ENCODE results near the gene EXOC4.

Gene EXOC4

DNA sequence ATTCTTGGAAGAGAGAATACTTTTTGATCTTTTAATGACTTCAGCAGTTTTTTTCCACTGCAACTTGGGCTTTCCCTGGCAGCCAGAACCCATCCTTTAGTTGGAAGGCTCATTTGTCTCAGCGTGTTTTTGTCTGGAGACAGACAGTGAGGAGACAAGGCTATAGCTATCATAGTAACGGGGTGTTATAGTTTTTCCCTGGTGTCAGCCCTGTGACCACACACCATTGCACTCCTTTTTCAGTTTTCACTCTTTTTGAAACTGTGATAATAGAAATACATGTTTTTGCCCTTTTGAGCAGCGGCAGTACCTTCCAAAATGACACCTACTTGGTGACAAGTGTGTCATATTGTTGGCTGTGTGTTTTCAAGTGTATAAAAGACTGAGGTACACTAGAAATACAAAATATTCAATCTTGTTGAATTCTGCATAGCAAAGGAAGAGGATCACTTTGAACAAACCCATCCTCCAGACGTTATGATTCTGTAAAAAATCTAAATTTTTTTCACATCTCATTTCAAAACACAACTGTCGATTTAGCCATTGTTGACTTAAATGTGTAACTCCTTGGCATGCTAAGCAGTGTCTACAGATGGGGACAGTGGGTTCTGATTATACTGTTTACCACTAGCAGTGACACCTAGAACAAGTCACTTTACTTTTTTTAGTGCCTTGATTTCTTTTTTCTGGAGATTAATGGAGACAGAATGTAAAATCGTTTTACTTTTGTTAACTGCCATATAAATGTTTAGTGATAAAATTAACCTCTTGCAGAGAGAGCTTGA is 130.1 kb downstream of the EXOC4 start:
- Histone ChIP-seq H3K9ac (ENCODE audit: insufficient read length) (no peak overlapping the region), H3K36me3 (ENCODE audit: insufficient read depth, low read length) (no peaks in the 10 kb centered on the region)
- no peak for DNase-seq (ENCODE audit: low read depth, low spot score)

DNA sequence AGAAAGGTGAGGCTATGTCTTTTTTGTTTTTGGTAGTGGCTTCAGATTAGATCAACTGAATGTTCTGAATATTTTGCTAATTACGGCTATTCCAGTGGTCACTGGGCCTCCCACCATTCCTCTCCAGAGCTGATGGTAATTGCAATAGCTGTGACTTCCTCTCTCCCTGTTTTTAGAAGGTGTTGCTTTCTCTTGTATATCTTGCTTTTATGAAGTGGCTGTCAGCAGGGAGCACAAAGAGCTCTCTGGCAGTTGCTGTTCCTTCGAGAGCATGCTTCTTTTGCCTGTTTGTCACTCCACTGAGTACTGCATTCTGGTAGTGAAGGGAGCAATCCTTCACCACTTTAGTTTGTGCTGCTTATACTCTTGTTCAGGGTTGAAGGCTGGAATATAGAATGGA is 133.3 kb downstream of the EXOC4 start:
- no peak overlapping the region for H3K27ac ChIP-seq
- H3K4me3 ChIP-seq: no peak overlapping the region
- TF ChIP-seq POLR2AphosphoS5 (IDR thresholded peaks at IDR 0.05; ENCODE audit: borderline replicate concordance, low read depth, low read length) (no peak), FOXP2 (optimal IDR thresholded peaks at IDR 0.05; ENCODE audit: control extremely low read depth, extremely low read length, insufficient read depth) (no peak), EZH2 (IDR thresholded peaks at IDR 0.05) (no peak)
- H3K9ac ChIP-seq (ENCODE audit: insufficient read length): no peak overlapping the region
- peaks cover 2% of the 10 kb centered on the region; the same call in 1 of the 2 replicates for H3K9me3 ChIP-seq (ENCODE audit: low read depth, low read length)
- no peaks in the 10 kb centered on the region for H3K36me3 ChIP-seq (ENCODE audit: insufficient read depth, low read length)
- no peak for DNase-seq (ENCODE audit: low read depth, low spot score)

More for the DNA sequence above, 130.1 kb downstream of the EXOC4 start:
- H3K27ac ChIP-seq: no peak overlapping the region
- no peak for TF ChIP-seq EZH2 (IDR thresholded peaks at IDR 0.05)
- no peak for TF ChIP-seq POLR2AphosphoS5 (IDR thresholded peaks at IDR 0.05; ENCODE audit: borderline replicate concordance, low read depth, low read length)
- TF ChIP-seq FOXP2 (optimal IDR thresholded peaks at IDR 0.05; ENCODE audit: control extremely low read depth, extremely low read length, insufficient read depth): no peak
- H3K9me3 ChIP-seq (ENCODE audit: low read depth, low read length): peaks cover 2% of the 10 kb centered on the region; the same call in 1 of the 2 replicates
- no peak overlapping the region for H3K4me3 ChIP-seq

DNA sequence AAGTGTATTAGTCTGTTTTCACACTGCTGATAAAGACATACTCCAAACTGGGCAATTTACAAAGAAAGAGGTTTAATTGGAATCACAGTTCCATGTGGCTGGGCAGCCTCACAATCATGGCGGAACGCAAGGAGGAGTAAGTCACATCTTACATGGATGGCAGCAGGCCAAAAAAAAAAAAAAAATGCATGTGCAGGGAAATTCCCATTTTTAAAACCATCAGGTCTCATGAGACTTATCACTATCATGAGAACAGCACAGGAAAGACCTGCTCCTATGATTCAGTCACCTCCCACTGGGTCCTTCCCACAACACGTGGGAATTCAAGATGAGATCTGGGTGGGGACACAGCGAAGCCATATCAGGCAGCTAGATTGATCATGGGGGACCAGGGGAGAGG is 136.8 kb downstream of the EXOC4 start:
- Histone ChIP-seq H3K4me3 (no peak overlapping the region), H3K9me3 (ENCODE audit: low read depth, low read length) (peaks cover 2% of the 10 kb centered on the region; the same call in 1 of the 2 replicates), H3K9ac (ENCODE audit: insufficient read length) (no peak overlapping the region), H3K27ac (no peak overlapping the region), H3K36me3 (ENCODE audit: insufficient read depth, low read length) (no peaks in the 10 kb centered on the region)
- no peak for TF ChIP-seq FOXP2 (optimal IDR thresholded peaks at IDR 0.05; ENCODE audit: control extremely low read depth, extremely low read length, insufficient read depth)
- TF ChIP-seq EZH2 (IDR thresholded peaks at IDR 0.05): no peak
- TF ChIP-seq POLR2AphosphoS5 (IDR thresholded peaks at IDR 0.05; ENCODE audit: borderline replicate concordance, low read depth, low read length): no peak
- DNase-seq (ENCODE audit: low read depth, low spot score): peak; percentile 8

DNA sequence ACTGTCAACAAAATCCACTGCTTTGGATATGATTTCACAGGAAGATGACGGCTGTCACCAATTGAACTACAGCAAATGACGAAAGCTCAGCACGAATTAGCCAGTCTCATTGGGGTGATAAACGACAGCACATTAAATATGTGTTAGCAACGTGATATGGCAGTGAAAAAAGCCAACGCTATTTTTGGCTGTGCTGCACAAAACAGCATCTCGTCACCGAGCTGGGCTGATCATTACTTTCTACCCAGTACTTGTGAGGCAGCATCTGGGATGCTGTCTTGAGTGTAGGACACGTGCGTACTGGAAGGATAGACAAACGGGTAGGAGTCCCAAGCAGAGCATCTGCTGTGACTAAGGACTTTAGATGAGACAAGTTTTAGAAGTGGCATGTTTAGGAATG is 138.3 kb downstream of the EXOC4 start:
- no peak for DNase-seq (ENCODE audit: low read depth, low spot score)
- TF ChIP-seq EZH2 (IDR thresholded peaks at IDR 0.05): no peak
- TF ChIP-seq POLR2AphosphoS5 (IDR thresholded peaks at IDR 0.05; ENCODE audit: borderline replicate concordance, low read depth, low read length): no peak
- TF ChIP-seq FOXP2 (optimal IDR thresholded peaks at IDR 0.05; ENCODE audit: control extremely low read depth, extremely low read length, insufficient read depth): no peak
- Histone ChIP-seq H3K27ac (no peak overlapping the region), H3K36me3 (ENCODE audit: insufficient read depth, low read length) (no peaks in the 10 kb centered on the region), H3K4me3 (no peak overlapping the region), H3K9ac (ENCODE audit: insufficient read length) (no peak overlapping the region), H3K9me3 (ENCODE audit: low read depth, low read length) (peaks cover 2% of the 10 kb centered on the region; the same call in 1 of the 2 replicates)

DNA sequence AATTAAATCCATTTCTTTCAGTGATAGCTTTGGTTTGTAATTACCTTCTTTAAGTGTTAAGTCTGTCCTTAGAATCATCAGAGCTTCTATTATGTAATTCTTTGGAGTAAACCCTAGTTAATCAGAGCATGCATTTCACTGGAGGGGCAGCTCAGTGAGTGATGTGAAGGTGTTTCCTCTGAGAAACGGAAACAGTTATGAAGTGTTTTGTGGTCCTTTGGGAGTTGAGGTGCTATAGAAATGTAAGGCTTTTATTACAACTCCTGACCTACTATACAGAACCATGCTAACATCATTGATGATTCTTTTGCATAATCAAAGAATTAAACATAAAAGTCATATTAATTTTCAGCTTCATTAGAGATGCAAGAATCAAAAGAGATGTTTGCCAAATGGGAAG is 141.5 kb downstream of the EXOC4 start:
- H3K4me3 ChIP-seq: no peak overlapping the region
- no peaks in the 10 kb centered on the region for H3K36me3 ChIP-seq (ENCODE audit: insufficient read depth, low read length)
- no peak for DNase-seq (ENCODE audit: low read depth, low spot score)

DNA sequence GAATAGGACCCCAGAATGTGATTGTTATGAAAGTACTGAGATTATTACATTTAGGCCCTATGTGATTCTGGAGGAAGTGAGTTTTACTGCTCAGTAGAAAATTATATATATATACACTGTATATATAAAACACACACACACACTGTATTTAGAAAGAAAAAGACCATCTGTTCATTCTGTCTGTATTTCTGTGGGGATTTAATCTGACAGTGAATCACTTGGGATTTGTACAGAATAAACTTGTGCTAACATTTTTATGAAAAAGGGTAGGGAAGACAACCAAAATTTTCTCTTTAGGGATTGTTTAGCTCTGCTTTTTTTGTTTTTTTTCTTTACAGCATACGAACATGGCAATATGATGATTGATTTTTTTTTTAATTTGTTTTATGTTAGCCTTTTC is 142.7 kb downstream of the EXOC4 start:
- Histone ChIP-seq H3K4me3 (no peak overlapping the region), H3K9ac (ENCODE audit: insufficient read length) (no peak overlapping the region)
- TF ChIP-seq EZH2 (IDR thresholded peaks at IDR 0.05) (no peak), FOXP2 (optimal IDR thresholded peaks at IDR 0.05; ENCODE audit: control extremely low read depth, extremely low read length, insufficient read depth) (no peak), POLR2AphosphoS5 (IDR thresholded peaks at IDR 0.05; ENCODE audit: borderline replicate concordance, low read depth, low read length) (no peak)

More for the DNA sequence above, 141.5 kb downstream of the EXOC4 start:
- TF ChIP-seq FOXP2 (optimal IDR thresholded peaks at IDR 0.05; ENCODE audit: control extremely low read depth, extremely low read length, insufficient read depth): no peak
- TF ChIP-seq POLR2AphosphoS5 (IDR thresholded peaks at IDR 0.05; ENCODE audit: borderline replicate concordance, low read depth, low read length): no peak
- no peak for TF ChIP-seq EZH2 (IDR thresholded peaks at IDR 0.05)
- Histone ChIP-seq H3K9me3 (ENCODE audit: low read depth, low read length) (no peaks in the 10 kb centered on the region), H3K9ac (ENCODE audit: insufficient read length) (no peak overlapping the region), H3K27ac (no peak overlapping the region)

DNA sequence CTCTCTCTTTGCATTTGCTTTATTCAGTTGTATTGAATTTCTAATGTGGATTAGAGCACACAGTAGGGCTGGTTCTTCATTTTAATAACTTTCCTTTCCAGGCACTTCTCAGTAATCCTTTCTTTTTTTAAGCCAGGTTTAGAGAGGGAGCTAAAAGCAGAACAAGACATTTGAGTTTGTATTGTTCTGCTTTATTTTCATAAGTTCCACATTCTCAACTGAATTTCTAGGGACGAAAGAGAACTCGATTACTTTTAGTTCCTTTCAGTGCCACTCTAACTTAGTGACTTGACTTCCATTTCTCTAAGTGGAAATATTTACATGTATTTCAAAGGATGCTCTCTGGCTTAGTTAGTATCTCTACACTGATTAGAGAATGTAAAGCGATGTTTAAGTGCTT is 145.6 kb downstream of the EXOC4 start:
- Histone ChIP-seq H3K36me3 (ENCODE audit: insufficient read depth, low read length) (no peaks in the 10 kb centered on the region), H3K4me3 (no peak overlapping the region), H3K9ac (ENCODE audit: insufficient read length) (no peak overlapping the region), H3K27ac (no peak overlapping the region), H3K9me3 (ENCODE audit: low read depth, low read length) (no peaks in the 10 kb centered on the region)
- DNase-seq (ENCODE audit: low read depth, low spot score): no peak
- TF ChIP-seq FOXP2 (optimal IDR thresholded peaks at IDR 0.05; ENCODE audit: control extremely low read depth, extremely low read length, insufficient read depth) (no peak), POLR2AphosphoS5 (IDR thresholded peaks at IDR 0.05; ENCODE audit: borderline replicate concordance, low read depth, low read length) (no peak), EZH2 (IDR thresholded peaks at IDR 0.05) (no peak)

More for the DNA sequence above, 142.7 kb downstream of the EXOC4 start:
- no peak overlapping the region for H3K27ac ChIP-seq
- no peak for DNase-seq (ENCODE audit: low read depth, low spot score)
- H3K9me3 ChIP-seq (ENCODE audit: low read depth, low read length): no peaks in the 10 kb centered on the region
- H3K36me3 ChIP-seq (ENCODE audit: insufficient read depth, low read length): no peaks in the 10 kb centered on the region

DNA sequence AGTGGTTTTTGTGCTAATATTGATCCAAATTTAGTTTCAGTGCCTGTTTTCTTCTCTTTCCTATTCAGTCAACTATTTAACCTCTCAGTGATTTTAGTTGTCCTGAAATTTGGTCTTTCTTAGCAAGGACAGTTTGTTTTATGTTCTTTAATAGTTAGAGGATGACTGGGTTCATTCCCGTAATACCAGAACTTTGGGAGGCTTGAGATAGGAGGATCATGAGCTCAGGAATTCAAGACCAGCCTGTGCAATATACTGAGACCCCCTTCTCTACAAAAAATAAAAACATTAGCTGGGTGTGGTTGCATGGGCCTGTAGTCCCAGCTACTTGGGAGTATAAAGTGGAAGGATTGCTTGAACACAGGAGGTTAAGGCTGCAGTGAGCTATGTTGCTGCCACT is 148.3 kb downstream of the EXOC4 start:
- H3K27ac ChIP-seq: no peak overlapping the region
- H3K36me3 ChIP-seq (ENCODE audit: insufficient read depth, low read length): no peaks in the 10 kb centered on the region
- DNase-seq (ENCODE audit: low read depth, low spot score): no peak
- H3K9me3 ChIP-seq (ENCODE audit: low read depth, low read length): no peaks in the 10 kb centered on the region
- no peak for TF ChIP-seq FOXP2 (optimal IDR thresholded peaks at IDR 0.05; ENCODE audit: control extremely low read depth, extremely low read length, insufficient read depth)
- TF ChIP-seq EZH2 (IDR thresholded peaks at IDR 0.05): no peak
- TF ChIP-seq POLR2AphosphoS5 (IDR thresholded peaks at IDR 0.05; ENCODE audit: borderline replicate concordance, low read depth, low read length): no peak
- H3K9ac ChIP-seq (ENCODE audit: insufficient read length): no peak overlapping the region
- H3K4me3 ChIP-seq: no peak overlapping the region

Data from SK-N-MC (cell line).